OCI-LY3 (cell line): ENCODE measurements around the gene ZNF225.

Experiments used
- H2AFZ ChIP-seq: fragments of 200-600, 300-600 bp; shearing (Covaris generic); 2 replicates; pipeline ENCODE4 v1.6.0; 2014; ENCODE audit warnings: antibody characterized with exemption, low read depth, low read length
- H3K27ac ChIP-seq: fragments of 200-600, 300-600 bp; sonication (generic); 2 replicates; pipeline ENCODE4 v1.5.1; 2014; ENCODE audit warnings: mild to moderate bottlenecking, low read length, moderate library complexity, mixed read lengths
- H3K27me3 ChIP-seq: fragments of 200-600, 300-600 bp; sonication (generic); 2 replicates; pipeline ENCODE4 v1.6.1; 2014; ENCODE audit warnings: low read depth, low read length, mixed read lengths
- H3K36me3 ChIP-seq: fragments of 200-600, 300-600 bp; sonication (generic); replicated peaks from 2 replicates; pipeline ENCODE3; 2014; ENCODE audit warnings: low read depth, low read length, mixed read lengths
- H3K4me1 ChIP-seq: fragments of 300-600, 200-600 bp; sonication (generic); 2 replicates; pipeline ENCODE4 v1.6.1; 2014; ENCODE audit warnings: low read length, mixed read lengths
- H3K4me2 ChIP-seq: fragments of 200-600, 300-600 bp; sonication (generic); 2 replicates; pipeline ENCODE4 v1.6.1; 2014; ENCODE audit warnings: low read length, mixed read lengths
- H3K4me3 ChIP-seq: fragments of 300-600, 200-600 bp; sonication (generic); 2 replicates; pipeline ENCODE4 v1.5.1; 2014; ENCODE audit warnings: antibody characterized with exemption, mild to moderate bottlenecking, low read length, moderate library complexity
- H3K79me2 ChIP-seq: fragments of 300-600, 200-600 bp; shearing (Covaris generic); 2 replicates; pipeline ENCODE4 v1.6.1; 2014; ENCODE audit warnings: mild to moderate bottlenecking, low read length, mixed read lengths
- H3K9ac ChIP-seq: fragments of 300-600, 200-600 bp; shearing (Covaris generic); 2 replicates; pipeline ENCODE4 v1.6.0; 2014; ENCODE audit warnings: mild to moderate bottlenecking, low read length, moderate library complexity
- H3K9me3 ChIP-seq: fragments of 200-600, 300-600 bp; shearing (Covaris generic); 2 replicates; pipeline ENCODE4 v1.6.1; 2014; ENCODE audit warnings: low read length, mixed read lengths; ENCODE audit not compliant: insufficient read depth
- H4K20me1 ChIP-seq: fragments of 200-600, 300-600 bp; sonication (generic); 2 replicates; pipeline ENCODE4 v1.6.1; 2016; ENCODE audit warnings: low read length, mixed read lengths; ENCODE audit not compliant: insufficient read depth
- EZH2phosphoT487 ChIP-seq: fragments of 200-600 bp; shearing (Covaris generic); IDR thresholded peaks from 2 replicates; pipeline ENCODE4 v1.6.1; 2018; ENCODE audit warnings: antibody characterized with exemption, mixed run types, low read depth
- TF ChIP-seq, protein P1 (sequence below): fragments of 200-600, 300-600 bp; sonication (generic); IDR thresholded peaks from 2 replicates; pipeline ENCODE4 v1.5.1; 2014; ENCODE audit warnings: antibody characterized with exemption, low read length, low read depth

The ZNF225 gene

DNA sequence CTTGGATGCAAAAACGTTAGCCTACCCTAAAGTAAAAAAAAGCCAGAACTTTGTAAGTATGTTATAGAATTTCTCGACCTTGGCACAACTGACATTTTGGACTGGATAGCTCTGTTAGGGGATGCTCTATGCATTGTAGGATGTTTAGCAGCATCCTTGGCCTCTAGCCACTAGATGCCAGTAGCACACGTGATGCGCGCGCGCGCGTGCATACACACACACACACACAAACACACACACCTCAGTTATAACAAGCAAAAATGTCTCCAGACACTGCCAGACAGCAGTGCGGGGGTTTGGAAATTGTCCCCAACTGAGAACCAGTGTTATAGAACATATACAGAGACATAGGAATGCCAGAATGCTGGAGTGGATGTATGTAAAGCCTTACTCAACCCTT is 68.9 kb downstream of the ZNF225 start:
- no peaks in the 10 kb centered on the region for H3K27me3 ChIP-seq
- no peaks in the 10 kb centered on the region for H3K4me1 ChIP-seq
- no peaks in the 10 kb centered on the region for H4K20me1 ChIP-seq
- H2AFZ ChIP-seq, result no peak overlapping the region
- H3K4me2 ChIP-seq, result no peak overlapping the region
- TF ChIP-seq, protein P1, sequence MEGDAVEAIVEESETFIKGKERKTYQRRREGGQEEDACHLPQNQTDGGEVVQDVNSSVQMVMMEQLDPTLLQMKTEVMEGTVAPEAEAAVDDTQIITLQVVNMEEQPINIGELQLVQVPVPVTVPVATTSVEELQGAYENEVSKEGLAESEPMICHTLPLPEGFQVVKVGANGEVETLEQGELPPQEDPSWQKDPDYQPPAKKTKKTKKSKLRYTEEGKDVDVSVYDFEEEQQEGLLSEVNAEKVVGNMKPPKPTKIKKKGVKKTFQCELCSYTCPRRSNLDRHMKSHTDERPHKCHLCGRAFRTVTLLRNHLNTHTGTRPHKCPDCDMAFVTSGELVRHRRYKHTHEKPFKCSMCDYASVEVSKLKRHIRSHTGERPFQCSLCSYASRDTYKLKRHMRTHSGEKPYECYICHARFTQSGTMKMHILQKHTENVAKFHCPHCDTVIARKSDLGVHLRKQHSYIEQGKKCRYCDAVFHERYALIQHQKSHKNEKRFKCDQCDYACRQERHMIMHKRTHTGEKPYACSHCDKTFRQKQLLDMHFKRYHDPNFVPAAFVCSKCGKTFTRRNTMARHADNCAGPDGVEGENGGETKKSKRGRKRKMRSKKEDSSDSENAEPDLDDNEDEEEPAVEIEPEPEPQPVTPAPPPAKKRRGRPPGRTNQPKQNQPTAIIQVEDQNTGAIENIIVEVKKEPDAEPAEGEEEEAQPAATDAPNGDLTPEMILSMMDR, result no peak
- no peak for TF ChIP-seq EZH2phosphoT487
- no peak overlapping the region for H3K27ac ChIP-seq
- no peak overlapping the region for H3K4me3 ChIP-seq
- H3K36me3 ChIP-seq, result peaks cover 13% of the 10 kb centered on the region
- peaks cover 19% of the 10 kb centered on the region; the same call in 1 of the 2 replicates for H3K9me3 ChIP-seq
- no peak overlapping the region for H3K9ac ChIP-seq
- H3K79me2 ChIP-seq, result no peaks in the 10 kb centered on the region
